ENCODE data around the gene LHX5.

DNA sequence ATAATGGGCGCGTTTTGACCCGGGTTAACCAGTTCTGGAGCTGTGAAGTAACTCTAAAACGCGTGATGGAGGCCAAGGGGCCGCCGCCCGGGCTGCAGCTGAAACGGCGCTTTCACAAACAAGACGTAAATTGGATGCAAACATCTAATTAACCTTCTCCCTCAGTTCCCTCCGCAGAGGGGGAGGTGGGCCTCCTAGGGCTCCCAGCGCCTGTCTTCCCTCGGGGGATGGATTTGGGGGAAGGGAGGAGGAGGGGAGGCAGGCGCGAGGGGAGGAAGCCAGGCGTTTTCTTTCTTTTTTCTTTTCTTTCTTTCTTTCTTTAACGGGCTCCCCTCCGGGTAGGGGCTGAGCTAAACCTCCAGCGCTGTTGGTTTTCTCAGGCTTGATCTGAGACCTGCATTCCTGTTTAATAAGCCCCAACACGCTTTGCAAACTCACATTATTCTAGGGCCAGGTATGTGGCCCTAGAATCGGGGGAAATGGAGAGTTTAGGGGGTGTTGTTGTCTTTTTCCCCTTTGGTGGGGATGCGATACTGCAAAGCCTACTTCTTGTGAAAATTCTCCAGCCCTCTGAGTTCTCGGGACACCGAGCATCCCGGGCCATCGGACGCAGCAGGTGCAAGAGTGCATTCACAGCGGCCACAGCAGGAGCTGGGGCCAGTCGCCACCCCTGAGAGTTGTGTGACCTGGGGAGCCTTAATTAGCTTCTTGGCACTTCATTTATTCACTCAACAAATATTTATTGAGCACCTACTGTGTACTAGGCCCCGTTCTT is 43.6 kb upstream of the LHX5 start:
- TF ChIP-seq CTCF (IDR thresholded peaks at IDR 0.05) (no peak), TCF7L2 (IDR thresholded peaks at IDR 0.05; ENCODE audit: low read depth, low read length) (no peak), SIN3A (IDR thresholded peaks at IDR 0.05; ENCODE audit: borderline replicate concordance, insufficient read depth, low read depth, low read length) (no peak), POLR2AphosphoS5 (IDR thresholded peaks at IDR 0.05; ENCODE audit: low read depth, low read length) (no peak)

Measured in Panc1 (cell line).